Middle frontal gyrus (tissue), 1 donor: ENCODE measurements around the gene LGALS8.

Experiments used
- DNase-seq: peaks from one replicate; pipeline ENCODE4 v3.0.0-alpha.2; 2015; ENCODE audit warnings: low spot score; ENCODE audit errors: extremely low spot score

LGALS8 gene

DNA sequence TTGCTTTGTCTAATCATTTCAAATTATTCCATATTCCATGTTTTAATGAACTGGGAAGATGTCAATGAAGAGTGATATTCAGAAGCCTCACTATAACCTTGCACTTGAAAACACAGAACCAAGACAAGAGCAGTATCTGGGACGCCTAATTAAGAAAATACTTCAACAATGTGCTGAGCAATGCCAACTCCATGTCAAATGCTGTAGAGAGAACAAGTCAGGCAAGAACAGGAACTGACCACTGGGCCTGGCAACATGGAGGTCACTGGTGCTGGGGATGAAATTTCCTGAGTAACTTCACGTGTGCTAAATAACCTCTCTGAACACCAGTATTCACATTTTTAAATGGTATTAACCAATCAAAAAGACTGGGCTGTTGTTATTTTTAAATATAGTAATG is 57.7 kb downstream of the LGALS8 start:
- no peak for DNase-seq

DNA sequence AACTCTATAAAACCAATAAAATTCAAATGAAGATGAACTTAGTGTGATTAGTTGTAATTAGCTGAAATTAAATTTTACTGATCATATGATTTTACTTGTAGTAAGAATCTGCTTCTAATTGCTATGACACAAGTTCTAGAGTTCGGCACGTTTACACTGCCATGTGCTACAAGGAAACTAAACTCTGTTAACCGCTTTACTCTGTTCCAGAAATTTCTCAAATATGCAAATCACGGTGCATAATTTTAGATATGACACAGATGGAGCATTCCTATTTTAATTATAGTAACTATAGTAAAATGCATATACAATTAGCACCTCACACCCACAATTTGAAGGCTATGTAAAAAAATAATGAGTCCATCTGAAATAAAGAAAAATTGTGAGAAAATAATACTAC is 65.7 kb downstream of the LGALS8 start:
- no peak for DNase-seq

DNA sequence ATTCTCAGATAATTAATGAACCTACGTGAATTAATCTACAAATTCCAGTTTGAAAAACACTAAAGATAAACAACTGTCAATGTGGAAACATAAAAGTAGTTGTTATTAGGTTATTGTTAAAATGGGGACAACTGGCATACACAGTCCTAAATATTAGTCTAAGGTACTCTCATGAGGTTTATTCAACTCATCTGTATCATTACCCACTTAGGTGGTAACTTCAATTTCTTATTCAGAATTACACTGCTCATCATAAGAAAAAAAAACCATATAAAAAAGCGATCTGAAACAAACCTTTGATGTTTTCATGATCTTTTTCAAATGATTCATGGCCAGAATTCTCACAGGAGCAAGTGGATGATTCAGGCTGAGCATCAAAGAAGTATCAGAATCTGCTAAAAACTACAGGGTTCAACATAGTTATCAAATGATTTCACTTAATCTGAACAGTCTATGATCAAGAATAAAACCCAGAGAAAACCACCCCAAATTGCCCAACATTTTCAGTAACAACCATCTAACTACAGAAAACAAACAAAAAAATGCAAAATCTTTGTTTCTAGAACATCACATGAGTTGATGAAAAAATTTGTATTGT is 66.9 kb downstream of the LGALS8 start:
- no peak for DNase-seq

DNA sequence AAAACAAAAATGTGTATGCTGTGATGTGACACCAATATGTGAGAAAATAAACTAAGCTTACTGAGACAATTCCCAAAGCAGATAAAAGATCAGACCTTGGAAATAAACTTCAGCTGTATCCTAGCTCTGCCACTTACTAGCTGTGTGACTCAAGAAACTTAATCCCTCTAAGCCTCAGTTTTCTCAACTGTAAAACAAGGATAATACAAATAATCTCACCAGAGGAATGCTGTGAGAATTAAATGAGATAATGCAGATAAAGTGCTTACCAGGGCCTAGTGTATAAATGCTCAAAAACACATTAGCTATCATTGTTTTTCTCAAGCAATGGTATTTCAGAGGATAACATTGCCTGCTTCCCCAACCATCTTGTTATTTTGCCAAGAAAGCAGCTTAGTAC is 78.4 kb downstream of the LGALS8 start:
- DNase-seq: no peak
